ENCODE data around the gene SLC22A13.
"Not testable (repeated sequence)": the region's sequence is repeated elsewhere in the genome, so short reads cannot be mapped to it uniquely, and the experiment has no call there.

Gene SLC22A13, protein sequence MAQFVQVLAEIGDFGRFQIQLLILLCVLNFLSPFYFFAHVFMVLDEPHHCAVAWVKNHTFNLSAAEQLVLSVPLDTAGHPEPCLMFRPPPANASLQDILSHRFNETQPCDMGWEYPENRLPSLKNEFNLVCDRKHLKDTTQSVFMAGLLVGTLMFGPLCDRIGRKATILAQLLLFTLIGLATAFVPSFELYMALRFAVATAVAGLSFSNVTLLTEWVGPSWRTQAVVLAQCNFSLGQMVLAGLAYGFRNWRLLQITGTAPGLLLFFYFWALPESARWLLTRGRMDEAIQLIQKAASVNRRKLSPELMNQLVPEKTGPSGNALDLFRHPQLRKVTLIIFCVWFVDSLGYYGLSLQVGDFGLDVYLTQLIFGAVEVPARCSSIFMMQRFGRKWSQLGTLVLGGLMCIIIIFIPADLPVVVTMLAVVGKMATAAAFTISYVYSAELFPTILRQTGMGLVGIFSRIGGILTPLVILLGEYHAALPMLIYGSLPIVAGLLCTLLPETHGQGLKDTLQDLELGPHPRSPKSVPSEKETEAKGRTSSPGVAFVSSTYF

DNA sequence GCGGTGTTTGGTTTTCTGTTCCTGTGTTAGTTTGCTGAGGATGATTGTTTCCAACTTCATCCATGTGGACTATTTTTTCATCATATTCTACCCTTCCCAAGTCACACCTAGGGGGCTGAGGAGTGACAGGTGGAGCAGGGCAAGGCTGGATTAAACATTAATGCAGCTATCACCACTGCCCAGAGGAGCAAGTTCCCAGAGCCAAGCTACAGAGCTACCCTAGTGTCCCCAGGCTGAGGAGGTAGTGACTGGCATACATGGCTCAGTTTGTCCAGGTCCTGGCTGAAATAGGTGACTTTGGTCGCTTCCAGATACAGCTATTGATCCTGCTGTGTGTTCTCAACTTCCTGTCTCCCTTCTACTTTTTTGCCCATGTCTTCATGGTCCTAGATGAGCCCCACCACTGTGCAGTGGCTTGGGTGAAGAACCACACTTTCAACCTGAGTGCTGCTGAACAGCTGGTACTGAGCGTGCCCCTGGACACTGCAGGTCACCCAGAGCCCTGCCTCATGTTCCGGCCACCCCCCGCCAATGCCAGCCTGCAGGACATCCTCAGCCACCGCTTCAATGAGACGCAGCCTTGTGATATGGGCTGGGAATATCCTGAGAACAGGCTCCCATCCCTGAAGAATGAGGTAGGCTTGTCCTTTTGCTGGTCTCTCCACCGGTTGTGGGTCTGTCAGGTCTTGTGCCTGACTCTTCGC is at the start of gene SLC22A13:
Gene SLC22A13, plus strand, starts transcription at position 209 of the 704 bp plus-strand sequence. Its CDS starts 49 bp downstream, at position 258.
- DNase-seq (ENCODE audit: low spot score): no peak

DNA sequence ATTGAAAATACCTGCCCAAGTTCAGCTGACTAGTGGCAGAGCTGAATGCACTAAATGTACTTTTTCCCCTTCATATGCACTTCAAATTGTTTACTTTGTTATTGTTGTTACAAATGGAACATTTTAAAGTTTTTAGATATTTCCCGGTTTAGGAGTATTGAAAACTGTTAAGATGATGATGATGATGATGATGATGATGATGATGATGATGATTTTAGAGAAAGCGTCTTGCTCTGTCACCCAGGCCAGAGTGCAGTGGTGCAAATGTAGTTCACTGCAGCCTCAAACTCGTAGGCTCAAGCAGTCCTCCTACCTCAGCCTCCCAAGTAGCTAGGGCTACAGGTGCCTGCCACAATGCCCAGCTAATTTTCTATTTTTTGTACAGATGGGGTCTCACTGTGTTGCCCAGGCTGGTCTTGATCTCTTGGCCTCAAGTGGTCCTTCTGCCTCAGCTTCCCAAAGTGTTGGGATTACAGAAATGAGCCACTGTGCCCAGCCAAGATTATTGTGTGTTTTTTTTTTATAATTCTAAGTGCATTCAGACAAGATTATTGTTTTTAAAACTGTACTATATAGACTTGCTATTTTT is 45.9 kb upstream of the SLC22A13 start:
- DNase-seq (ENCODE audit: low spot score): no peak

DNA sequence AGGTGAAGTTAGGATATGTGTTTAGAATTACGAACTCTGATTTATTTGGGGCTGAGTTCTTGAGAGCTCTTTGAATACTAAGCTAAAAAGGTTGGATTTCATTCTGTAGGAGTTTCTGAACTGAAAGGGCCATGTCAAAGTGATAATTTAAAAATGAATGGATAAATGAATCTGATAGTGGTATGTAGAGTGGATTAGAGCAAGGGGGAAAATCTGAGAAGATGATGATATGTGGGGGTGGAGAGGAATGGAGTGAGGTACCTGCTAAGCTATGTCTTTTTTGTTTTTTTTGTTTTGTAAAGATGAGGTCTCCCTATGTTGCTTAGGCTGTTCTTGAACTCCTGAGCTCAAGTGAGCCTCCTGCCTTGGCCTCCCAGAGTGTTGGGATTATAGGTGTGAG is 44.6 kb upstream of the SLC22A13 start:
- DNase-seq (ENCODE audit: low spot score): no peak

DNA sequence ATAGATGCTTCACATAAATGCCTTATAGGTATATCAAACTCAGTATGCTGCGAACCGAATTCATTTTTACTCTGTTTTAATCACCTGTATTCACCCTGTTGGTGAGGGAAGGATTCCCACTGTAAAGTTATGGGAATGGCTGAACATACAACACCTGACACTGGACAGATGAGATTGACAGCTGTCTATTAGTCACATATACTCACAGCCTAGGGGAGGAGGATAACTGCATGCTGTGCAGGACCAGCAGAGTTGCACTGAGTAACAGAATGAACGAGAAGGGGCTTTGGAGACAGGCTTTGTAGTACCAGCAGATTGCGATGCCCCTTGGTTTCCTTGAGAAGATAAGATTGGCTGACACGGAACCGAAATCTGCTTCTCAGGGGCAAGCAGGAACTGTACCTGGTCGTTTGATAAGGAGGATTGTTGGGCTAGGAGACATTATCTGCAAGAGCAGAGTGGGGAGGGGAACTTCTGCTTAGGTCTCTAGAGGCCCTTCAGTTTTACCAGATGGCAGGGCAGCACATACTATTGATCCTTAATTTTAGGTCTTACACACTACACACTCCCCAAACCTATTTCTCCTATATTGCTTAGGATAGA is 43.5 kb upstream of the SLC22A13 start:
- no peak for DNase-seq (ENCODE audit: low spot score)

DNA sequence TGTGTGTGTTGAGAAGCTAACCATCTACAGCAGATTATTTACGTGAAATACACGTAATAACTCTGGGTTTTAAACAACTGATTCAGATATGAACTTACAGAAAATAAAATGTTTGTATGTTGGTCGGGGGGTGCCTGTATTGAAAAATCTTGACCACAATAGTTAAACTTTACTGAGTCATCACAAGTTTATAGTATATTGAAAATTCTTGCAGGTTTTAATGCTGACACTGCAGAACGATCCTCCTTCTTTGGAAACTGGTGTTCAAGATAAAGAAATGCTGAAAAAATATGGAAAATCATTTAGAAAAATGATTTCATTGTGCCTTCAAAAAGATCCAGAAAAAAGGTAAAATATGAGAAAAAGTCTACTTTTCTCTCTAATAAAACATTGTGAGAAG is 41.3 kb upstream of the SLC22A13 start:
- no peak for DNase-seq (ENCODE audit: low spot score)

DNA sequence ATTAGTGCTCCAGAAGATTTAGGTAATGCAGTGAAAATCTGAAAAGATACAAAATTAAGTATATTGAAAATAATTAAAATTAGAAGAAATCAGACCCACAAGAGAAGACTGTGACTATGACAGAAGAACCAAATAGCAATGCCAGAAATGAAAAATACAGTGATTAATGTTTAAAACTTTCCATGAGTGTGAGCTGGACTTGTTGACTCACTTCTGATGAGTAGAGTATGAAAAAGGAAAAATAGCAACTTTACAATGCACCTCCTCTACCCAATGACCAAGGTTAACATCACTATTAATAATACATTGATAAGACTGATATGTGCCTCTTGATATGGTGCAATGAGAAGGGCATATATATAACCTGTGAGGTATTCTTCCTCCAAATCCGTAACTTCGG is 39.3 kb upstream of the SLC22A13 start:
- DNase-seq (ENCODE audit: low spot score): no peak

DNA sequence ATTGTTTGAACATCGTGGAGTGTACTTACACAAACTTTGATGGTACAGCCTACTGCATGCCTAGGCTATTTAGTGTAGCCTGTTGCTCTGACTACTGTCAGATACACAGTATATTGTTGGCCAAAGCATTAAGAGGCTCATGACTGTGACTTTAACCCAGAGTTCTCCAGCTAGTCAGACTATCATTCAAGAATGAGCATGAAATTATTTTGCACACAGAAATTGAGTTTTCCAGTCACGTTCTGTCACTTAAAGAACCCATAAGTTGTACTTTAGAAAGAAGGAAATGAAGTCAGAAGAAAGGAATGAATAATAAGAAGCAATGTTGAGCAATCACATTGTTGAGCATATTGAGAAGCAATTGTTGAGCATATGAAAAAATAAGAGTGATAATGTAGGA is 37.6 kb upstream of the SLC22A13 start:
- no peak for DNase-seq (ENCODE audit: low spot score)

DNA sequence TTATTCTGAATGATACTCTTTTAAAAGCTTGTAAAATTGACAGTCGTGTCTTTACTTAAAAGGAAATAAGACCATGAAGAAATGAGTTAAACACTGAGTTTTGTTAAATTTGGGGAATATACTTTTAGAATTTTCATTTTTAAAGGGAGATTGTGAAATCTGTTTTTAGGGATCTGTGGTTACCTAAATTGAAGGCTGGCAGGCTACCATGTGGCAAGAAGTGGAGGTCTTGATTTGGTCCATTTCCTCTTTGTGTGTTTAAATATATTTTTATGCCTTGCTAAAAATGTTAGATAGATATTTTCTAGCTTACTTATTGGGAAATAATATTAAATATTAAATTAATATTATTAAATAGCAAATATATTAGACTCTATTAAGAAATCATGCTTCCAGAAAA is 36.6 kb upstream of the SLC22A13 start:
- DNase-seq (ENCODE audit: low spot score): no peak

DNA sequence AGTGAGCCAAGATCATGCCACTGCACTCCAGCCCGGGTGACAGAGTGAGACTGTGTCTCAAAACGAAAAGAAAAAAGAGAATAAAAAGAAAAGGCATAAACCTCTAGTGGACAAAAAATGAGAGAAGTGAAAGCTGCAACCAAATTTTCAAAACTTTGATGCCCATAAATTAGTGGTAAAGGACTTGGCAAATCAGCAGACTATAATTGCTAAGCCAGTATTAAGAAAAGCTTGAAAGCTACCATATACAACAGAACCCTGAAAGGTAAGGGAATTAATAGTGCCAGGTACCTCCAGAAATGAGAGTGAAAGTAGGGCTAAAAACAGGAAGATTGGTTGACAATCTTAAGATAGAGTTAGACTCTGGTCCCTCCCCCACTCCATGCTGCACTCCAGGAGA is 32.9 kb upstream of the SLC22A13 start:
- no peak for DNase-seq (ENCODE audit: low spot score)

DNA sequence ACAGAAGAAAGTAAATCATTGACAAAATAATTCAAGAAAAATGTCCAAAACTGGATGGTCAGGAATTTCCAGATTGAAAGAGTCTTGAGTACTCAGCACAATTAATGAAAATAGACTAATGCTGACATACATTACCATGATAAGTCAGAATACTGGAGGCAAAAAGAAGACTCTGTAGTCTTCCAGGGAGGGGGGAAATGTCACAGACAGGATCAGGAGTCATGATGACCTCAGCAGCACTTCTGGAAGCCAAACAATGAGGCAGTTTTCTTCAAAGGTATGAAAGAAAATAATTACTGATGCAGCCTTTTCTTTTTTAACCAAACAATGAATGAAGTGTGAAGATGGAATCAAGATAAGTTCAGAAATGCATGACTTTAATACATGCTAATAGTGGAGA is 30.1 kb upstream of the SLC22A13 start:
- DNase-seq (ENCODE audit: low spot score): no peak

DNA sequence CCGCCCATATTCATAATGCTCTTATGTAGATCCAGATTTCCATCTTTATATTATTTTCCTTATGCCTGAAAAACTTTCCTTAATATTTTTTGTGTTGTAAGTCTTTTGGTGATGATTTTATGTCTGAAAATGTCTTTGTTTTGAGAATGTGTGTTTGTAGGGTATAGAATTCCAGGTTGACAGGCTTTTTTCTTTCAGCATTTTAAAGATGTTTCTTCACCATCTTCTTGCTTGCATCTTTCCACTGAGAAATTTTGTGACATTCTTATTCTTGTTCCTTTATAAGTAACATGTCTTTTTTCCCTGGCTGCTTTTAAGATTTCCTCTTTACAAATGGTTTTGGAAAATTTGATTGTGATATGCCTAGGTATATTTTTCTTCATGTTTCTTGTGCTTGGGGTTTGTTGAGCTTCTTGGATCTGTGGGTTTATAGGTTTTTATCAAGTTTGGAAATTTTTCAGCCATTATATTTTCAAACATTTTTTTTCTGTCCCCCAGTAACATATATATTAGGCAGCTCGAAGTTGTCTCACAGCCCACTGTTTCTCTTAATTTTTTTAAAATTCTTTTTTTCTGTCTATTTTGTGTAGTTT is 27.1 kb upstream of the SLC22A13 start:
- DNase-seq (ENCODE audit: low spot score): no peak

DNA sequence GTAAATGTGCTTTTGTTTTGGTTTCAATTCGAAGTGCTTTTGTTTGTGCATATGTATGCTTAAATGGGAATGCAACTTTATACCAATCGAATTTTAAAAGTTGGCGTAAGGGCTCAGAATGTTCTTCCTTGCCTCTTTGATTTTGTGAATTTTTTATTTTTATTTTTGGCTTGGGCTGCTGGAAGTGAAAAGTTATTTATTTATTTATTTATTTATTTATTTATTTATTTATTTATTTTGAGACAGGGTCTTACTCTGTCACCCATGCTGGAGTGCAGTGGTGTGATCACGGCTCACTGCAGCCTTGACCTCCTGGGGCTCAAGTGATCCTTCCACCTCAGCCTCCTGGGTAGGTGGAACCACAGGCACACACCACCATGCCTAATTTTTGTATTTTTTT is 22.8 kb upstream of the SLC22A13 start:
- not testable (repeated sequence) for DNase-seq (ENCODE audit: low spot score)

DNA sequence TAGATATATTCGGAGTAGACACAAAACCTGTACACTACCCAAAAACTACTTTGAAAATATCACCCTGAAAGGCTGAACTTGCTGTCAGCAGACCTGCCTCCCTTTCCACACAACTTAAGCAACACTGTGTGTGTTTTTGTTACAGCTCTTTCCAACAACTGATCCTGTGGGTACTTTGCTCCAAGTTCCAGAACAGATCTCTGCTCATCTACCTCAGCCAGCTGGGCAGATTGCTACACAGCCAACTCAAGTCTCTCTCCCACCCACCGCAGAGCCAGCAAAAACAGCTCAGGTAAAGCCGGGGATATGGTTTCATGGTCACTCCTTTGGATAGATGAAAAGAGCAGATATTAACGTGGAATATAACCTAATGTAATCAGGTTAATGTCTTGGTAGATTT is 19.7 kb upstream of the SLC22A13 start:
- no peak for DNase-seq (ENCODE audit: low spot score)

DNA sequence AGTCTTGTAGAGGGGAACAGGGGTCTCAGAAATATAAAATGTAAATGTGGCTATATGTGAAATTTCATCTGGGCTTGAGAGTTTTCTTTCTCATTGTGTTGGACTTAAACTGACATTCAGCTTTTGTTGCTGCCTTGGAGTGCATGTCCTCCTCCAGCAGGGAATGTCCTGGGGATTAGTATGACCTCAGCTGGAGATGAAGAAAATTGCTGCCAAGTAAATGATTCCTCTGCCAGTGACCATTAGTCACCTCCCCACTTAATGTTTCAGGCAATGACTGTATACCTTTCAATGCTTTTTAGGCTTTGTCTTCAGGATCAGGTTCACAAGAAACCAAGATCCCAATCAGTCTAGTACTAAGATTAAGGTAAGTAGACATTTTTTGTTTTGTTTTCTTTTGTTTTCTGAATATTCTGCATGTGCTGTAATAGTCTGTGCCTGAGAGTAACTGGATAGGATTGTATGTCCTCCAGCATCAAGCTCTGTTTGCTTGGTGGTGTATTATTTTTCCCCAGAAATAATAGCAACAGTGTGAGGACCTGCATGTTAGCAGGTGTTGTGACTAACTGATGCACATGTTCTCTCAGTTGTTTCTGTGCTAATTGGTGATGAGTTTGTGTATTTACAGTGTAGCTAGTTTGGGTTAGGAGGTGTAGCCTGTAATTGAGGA is 18.1 kb upstream of the SLC22A13 start:
- DNase-seq (ENCODE audit: low spot score): peak; percentile 21

DNA sequence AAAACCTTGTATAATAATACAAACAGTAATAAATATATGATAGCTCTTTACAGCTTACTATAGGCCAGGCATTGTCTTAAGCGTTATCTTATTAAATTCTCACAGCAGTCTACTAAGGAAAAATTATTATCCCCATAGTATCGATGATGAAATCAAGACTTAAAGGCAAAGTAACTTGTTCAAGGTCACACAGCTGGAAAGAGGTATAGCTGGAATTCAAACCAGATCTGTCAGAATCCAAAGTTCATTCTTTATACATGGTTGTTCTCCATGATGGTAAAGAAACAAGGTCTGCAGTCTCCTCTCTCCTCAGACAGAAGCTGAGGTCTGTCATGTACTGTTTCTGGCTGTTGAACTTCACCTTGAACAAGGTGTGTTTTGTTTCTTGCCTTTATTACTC is 15.4 kb upstream of the SLC22A13 start:
- DNase-seq (ENCODE audit: low spot score): no peak

DNA sequence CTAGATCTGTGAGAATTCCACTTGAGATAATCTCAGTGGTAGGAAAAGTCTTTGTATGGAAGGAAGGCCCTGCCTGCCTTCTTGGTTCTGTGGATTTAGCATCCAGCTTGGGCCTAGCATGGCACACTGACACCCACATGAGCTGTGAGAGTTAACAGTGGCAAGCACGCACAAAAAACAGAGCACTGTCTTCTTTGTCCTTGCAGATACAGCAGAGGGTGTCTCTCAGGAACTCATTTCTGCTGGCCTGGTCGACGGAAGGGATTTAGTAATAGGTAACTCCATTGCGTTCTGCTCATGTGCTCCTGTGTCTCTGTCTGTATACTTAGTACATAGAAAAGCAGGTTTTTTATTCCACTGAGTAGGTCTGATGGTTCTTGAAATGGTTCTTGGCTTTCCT is 14.4 kb upstream of the SLC22A13 start:
- no peak for DNase-seq (ENCODE audit: low spot score)

DNA sequence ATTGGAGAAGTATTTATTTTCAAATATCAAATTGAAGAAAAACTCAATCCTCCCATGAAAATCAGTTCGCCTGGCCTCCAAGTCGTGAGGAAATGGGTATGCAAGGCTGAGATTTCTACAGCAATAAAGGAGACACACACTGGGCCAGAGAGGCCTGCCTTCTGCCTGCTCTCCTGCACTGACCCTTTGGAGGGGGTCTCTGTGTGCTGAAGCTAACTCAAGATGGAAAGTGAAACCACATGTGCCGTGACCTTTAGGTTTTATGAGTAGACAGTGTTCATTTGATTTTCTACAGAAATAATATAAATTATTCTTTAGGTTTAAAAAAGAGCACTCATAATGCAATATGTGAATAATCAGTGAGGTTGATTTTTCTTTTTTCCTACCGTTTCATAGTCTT is 11.9 kb upstream of the SLC22A13 start:
- DNase-seq (ENCODE audit: low spot score): no peak

DNA sequence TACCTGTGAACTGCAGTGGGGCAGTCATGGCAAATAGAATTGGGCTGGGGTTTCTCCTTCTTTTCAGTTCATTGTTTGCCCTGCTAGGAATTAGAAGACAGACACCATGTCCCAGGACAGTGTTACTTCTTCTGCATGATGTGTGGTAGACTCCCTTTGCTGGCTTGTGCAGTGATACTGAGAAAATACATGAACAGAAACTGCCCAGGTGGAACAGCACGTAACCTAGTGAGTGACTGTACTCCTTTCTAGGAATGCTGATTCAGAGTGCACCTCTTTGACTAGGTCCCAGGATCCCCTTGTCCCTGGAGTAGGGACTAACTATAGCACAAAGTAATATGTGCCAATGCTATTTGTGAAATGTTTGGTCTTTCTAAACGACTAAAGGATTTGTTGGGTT is 10.7 kb upstream of the SLC22A13 start:
- DNase-seq (ENCODE audit: low spot score): no peak

DNA sequence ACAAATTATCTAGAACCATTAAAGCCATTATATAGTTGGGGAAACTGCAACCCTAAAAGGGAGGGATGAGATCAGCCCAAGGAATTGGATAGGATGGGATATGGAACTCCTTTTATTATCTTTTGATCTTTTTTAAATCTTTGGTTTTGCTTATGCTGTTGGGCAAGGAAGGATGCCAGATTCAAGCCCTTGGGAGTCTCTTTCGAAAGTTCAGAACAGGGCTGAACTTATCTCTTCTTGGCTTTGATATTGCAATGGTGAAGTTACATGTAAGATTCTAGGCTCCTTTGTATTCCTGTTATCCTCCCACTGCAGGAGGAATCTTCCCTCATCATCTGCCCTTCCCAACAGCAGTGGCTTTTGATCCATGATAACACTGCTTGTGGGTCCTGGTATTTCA is 10.0 kb upstream of the SLC22A13 start:
- no peak for DNase-seq (ENCODE audit: low spot score)

DNA sequence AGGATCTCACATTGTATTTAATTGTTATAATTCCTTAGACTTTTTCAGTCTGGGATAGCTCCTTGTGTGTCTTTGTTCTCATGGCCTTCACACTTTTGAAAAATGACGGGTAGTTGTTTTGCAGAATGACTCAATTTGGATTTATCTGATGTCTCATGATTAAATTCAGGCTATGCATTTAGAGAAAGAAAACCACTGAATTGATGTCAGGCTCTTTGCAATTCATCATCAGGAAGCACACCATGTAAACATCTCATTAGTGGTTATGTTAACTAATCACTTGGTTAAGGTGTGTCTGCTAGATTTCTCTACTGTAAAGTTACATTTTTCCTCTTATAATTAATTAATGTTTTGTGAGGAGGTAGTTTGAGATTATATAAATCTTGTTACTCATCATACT is 8.0 kb upstream of the SLC22A13 start:
- DNase-seq (ENCODE audit: low spot score): no peak

DNA sequence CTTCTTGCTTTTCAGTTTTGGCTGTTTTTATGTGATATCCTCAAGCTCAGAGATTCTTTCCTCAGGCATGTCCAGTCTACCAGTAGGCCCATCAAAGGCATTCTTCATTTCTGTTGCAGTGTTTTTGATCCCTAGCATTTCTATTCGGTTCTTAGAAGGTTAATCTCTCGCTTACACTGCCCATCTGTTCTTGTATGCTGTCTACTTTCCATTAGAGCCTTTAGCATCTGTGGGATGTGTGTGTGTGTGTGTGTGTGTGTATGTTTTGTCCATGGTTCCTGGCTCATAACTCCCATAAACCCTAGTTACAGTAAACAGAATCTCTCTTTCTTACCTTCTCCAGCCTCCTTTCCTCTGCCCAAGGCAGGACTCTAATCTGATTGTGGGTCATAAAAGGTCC is 5.1 kb upstream of the SLC22A13 start:
- DNase-seq (ENCODE audit: low spot score): no peak

DNA sequence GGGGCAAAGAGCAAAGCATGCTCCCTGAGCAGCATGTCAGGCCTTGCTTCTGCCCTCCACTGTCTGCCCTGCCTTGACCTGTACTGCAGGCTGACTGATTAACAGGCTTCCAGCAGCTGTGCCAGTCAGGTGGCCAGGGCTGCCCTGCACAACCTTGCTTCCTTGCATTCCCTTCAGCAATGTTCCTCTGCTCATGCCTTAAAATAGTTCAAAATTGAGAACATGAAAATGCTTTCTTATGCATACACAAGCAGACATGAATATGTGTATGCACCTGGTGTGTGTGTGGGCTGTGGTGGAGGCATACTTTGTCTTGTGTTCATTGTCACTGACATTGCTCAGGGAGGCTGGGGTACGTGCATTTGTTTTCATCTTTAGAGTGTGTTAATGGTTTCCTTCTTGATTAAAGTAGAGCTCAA is 1.2 kb upstream of the SLC22A13 start:
- DNase-seq (ENCODE audit: low spot score): no peak

Measured in SW480 (cell line).